LNCaP clone FGC (cell line): ENCODE data around the gene RNF112.

Experiments
- DNase-seq: peaks from one replicate; pipeline ENCODE4 v3.0.0-alpha.2; 2011; ENCODE audit warnings: low read depth
- H3K4me3 ChIP-seq: 2 replicates; pipeline ENCODE4 v1.5.1; 2011; ENCODE audit warnings: mild to moderate bottlenecking, low read depth, low read length, control low read depth
- TF ChIP-seq, protein P1 (sequence below): IDR thresholded peaks from 2 replicates; pipeline ENCODE4 v1.5.1; 2012; ENCODE audit warnings: mild to moderate bottlenecking; ENCODE audit not compliant: control insufficient read depth, insufficient read depth; ENCODE audit errors: extremely low read depth

Gene RNF112

DNA sequence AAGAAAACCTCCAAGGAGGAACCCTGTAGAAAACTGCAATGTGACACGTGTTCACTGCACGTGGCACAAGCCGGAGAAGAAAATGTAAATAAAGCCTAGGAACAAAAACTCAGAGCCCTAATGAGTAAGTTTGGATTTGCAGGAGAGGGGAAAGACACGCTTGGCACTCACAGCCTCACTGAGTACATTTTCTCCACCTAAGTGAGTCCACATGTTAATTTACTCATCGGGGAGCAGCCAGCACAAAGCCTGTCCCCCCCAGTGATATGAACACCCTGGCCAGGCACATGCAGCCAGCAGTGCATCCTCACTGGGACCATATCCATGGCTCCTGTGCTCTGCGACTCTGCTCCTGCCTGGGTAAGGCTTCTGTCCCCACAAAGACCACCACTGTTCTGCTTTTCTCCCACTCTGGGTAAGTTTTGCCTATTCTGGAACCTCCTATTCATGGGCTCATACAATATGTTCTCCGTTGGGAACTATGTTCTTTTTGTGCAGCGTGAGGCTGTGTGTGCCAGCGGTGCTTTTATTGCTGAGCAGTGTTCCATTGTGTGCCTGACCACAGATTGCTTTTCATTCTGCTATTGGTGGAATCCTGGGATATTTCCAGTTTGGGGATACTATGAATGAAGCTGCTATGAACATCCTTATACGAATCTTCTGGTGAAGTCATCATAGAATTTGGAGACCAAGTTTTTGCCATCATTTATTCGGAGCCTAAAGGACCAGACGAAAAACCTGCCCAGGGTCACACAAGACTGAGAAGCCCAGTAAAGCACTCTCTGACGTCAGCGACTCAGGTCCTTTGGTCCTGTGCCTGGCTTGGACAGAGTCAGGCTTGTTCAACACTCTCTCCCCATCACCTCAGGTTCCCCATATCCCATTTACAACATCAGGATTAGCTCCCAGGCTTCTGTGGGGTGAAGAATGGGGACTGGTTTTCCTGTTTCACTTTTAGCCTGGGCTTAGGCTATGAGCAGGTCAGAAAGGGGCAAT lies 53.3 kb downstream of the RNF112 start:
- TF ChIP-seq, protein P1, sequence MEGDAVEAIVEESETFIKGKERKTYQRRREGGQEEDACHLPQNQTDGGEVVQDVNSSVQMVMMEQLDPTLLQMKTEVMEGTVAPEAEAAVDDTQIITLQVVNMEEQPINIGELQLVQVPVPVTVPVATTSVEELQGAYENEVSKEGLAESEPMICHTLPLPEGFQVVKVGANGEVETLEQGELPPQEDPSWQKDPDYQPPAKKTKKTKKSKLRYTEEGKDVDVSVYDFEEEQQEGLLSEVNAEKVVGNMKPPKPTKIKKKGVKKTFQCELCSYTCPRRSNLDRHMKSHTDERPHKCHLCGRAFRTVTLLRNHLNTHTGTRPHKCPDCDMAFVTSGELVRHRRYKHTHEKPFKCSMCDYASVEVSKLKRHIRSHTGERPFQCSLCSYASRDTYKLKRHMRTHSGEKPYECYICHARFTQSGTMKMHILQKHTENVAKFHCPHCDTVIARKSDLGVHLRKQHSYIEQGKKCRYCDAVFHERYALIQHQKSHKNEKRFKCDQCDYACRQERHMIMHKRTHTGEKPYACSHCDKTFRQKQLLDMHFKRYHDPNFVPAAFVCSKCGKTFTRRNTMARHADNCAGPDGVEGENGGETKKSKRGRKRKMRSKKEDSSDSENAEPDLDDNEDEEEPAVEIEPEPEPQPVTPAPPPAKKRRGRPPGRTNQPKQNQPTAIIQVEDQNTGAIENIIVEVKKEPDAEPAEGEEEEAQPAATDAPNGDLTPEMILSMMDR = no peak
- H3K4me3 ChIP-seq = no peak overlapping the region
- no peak for DNase-seq
